K562 (cell line): Measurements from ENCODE around the gene YTHDF1. TPM values are rescaled to one million over a fixed set of nuclear protein-coding genes. Genes with fewer than 3 reads are reported as not detected.
A peak's percentile ranks its signal among the peaks of the same experiment; 100 is the strongest.

Source experiments
- ATAC-seq: fragments of 200-7000 bp; cut with Tn5 transposase; 3 replicates; pipeline ENCODE4 v1.9.1; 2020; ENCODE audit warnings: moderate library complexity
- BruUV-seq: library from RNA; stranded (reverse); fragments of 400-500 nt; replicated peaks from 2 replicates; lab custom pipeline; 2021; lab: Mats Ljungman, UMichigan
- CTCF ChIA-PET: fragments of 300-600 bp; formaldehyde crosslinking; extraction: SDS; loops from one replicate; lab custom pipeline; 2021; ENCODE audit warnings: low intra/inter-chr PET ratio; lab: Yijun Ruan, JAX
- POLR2A ChIA-PET: fragments of 300-600, 350-650 bp; sonication (Branson Sonifier 250); formaldehyde crosslinking; extraction: SDS; loops from one replicate; lab custom pipeline; 2021; ENCODE audit warnings: antibody characterized with exemption, inconsistent platforms; lab: Yijun Ruan, JAX
- DNase-seq, 4 experiments: peaks; one replicate each; pipeline versions ENCODE4 v3.0.0 to v3.0.0-alpha.2; 2011 to 2018; ENCODE audit warnings: low spot score in 3 of 4, mixed read lengths in 3 of 4; ENCODE audit errors: extremely low read depth in 1 of 4
- FAIRE-seq: peaks from 2 replicates; lab custom pipeline; 2011; peaks lifted over from hg19 to GRCh38; lab: Jason Lieb, UNC
- H2AFZ ChIP-seq: 2 replicates; pipeline ENCODE4 v1.6.0; 2011; ENCODE audit warnings: low read depth, low read length, control low read depth, inconsistent platforms
- H3K27ac ChIP-seq: fragments of 200-600 bp; 3 replicates; pipeline ENCODE4 v1.8.0; 2011; ENCODE audit warnings: low read depth, mild to moderate bottlenecking, control low read depth, inconsistent platforms, low read length, moderate library complexity, mixed read lengths; ENCODE audit errors: extremely low read depth
- H3K27me3 ChIP-seq, 2 experiments: fragments of 300-600 bp in 1 of 2; 2 replicates in 1 of 2; 3 replicates in 1 of 2; pipeline versions ENCODE4 v1.6.0 to v1.8.0; 2011; ENCODE audit warnings: inconsistent platforms in 2 of 2, low read length in 2 of 2, mild to moderate bottlenecking in 1 of 2, mixed read lengths in 1 of 2, moderate library complexity in 1 of 2; ENCODE audit not compliant: control insufficient read depth in 2 of 2, insufficient read depth in 2 of 2
- H3K36me3 ChIP-seq: fragments of 300-600 bp; 3 replicates; pipeline ENCODE4 v1.8.0; 2011; ENCODE audit warnings: mild to moderate bottlenecking, low read length, inconsistent platforms; ENCODE audit not compliant: control insufficient read depth, insufficient read depth
- H3K4me1 ChIP-seq, 2 experiments: fragments of 200-600 bp in 1 of 2; replicated peaks in 1 of 2; 2 replicates in 1 of 2; 3 replicates in 1 of 2; pipeline versions ENCODE4 v1.5.1 to v1.8.0; 2011; ENCODE audit warnings: inconsistent platforms in 2 of 2, low read length in 2 of 2, mild to moderate bottlenecking in 1 of 2, mixed read lengths in 1 of 2, moderate library complexity in 1 of 2; ENCODE audit not compliant: control insufficient read depth in 2 of 2, insufficient read depth in 2 of 2
- H3K4me2 ChIP-seq: 2 replicates; pipeline ENCODE4 v1.6.1; 2011; ENCODE audit warnings: low read length, control low read depth, inconsistent platforms, mixed read lengths; ENCODE audit not compliant: insufficient read depth
- H3K4me3 ChIP-seq: fragments of 200-600 bp; sonication (generic), shearing (Covaris generic); 2 replicates; pipeline ENCODE4 v1.5.1; 2016; ENCODE audit warnings: control low read depth, inconsistent platforms
- H3K79me2 ChIP-seq: fragments of 200-600 bp; 3 replicates; pipeline ENCODE4 v1.8.0; 2011; ENCODE audit warnings: low read length, inconsistent platforms; ENCODE audit not compliant: control insufficient read depth, insufficient read depth
- H3K9ac ChIP-seq, 2 experiments: 2 replicates each; pipeline versions ENCODE4 v1.6.0 to v1.6.1; 2011; ENCODE audit warnings: low read depth in 2 of 2, low read length in 2 of 2, control low read depth in 1 of 2, inconsistent platforms in 1 of 2, mild to moderate bottlenecking in 1 of 2, mixed read lengths in 1 of 2; ENCODE audit not compliant: insufficient read depth in 1 of 2
- H3K9me1 ChIP-seq: one replicate; pipeline ENCODE4 v1.6.0; 2011; ENCODE audit warnings: inconsistent platforms, mild to moderate bottlenecking, low read length, moderate library complexity; ENCODE audit not compliant: control insufficient read depth, insufficient read depth
- H3K9me3 ChIP-seq: replicated peaks from 2 replicates; pipeline ENCODE4 v1.5.1; 2011; ENCODE audit warnings: low read depth, low read length, inconsistent platforms; ENCODE audit not compliant: control insufficient read depth, insufficient read depth
- H4K20me1 ChIP-seq: replicated peaks from 2 replicates; pipeline ENCODE4 v1.6.1; 2011; ENCODE audit warnings: low read length, inconsistent platforms, mixed read lengths; ENCODE audit not compliant: control insufficient read depth, insufficient read depth
- ATF4 ChIP-seq: fragments of 450-650 bp; formaldehyde crosslinking; IDR thresholded peaks from 2 replicates; pipeline ENCODE4 v1.4.0; 2022; ENCODE audit warnings: mild to moderate bottlenecking, moderate library complexity
- DMBX1 ChIP-seq: fragments of 250-450 bp; sonication (Bioruptor Pico); IDR thresholded peaks from 2 replicates; pipeline ENCODE4 v1.8.0; 2022; ENCODE audit warnings: inconsistent platforms, mild to moderate bottlenecking, moderate library complexity, borderline replicate concordance
- ESRRB ChIP-seq: fragments of 250-450 bp; sonication (Bioruptor Pico); IDR thresholded peaks from 2 replicates; pipeline ENCODE4 v1.5.0; 2020; ENCODE audit warnings: mild to moderate bottlenecking, moderate library complexity, borderline replicate concordance
- HINFP ChIP-seq: fragments of 450-650 bp; conservative IDR thresholded peaks from 2 replicates; pipeline ENCODE4 v1.6.1; 2016; ENCODE audit warnings: missing genetic modification characterization, low read depth, mild to moderate bottlenecking, control low read depth, missing compliant biosample characterization
- RBM17 ChIP-seq: fragments of 200-400 bp; formaldehyde crosslinking; IDR thresholded peaks from 2 replicates; pipeline ENCODE4 v1.6.1; 2017; ENCODE audit warnings: low read depth, mild to moderate bottlenecking, low read length, borderline replicate concordance
- RREB1 ChIP-seq: fragments of 250-450 bp; sonication (Bioruptor Pico); IDR thresholded peaks from 2 replicates; pipeline ENCODE4 v1.4.0; 2020
- TCFL5 ChIP-seq: fragments of 250-450 bp; sonication (Bioruptor Pico); conservative IDR thresholded peaks from 2 replicates; pipeline ENCODE4 v1.6.1; 2021; ENCODE audit warnings: mild to moderate bottlenecking, moderate library complexity, matching md5 sums
- TEAD1 ChIP-seq, 2 experiments: fragments of 450-650 bp in 1 of 2; sonication (generic) in 1 of 2; formaldehyde crosslinking; IDR thresholded peaks; 2 replicates each; pipeline versions ENCODE4 v1.4.0 to v1.8.0; 2020 to 2022; ENCODE audit warnings: mild to moderate bottlenecking in 2 of 2, missing genetic modification reagents in 1 of 2
- YBX1 ChIP-seq: fragments of 450-650 bp; IDR thresholded peaks from 2 replicates; pipeline ENCODE4 v1.7.1; 2016; ENCODE audit warnings: mild to moderate bottlenecking
- ZKSCAN3 ChIP-seq: fragments of 250-450 bp; sonication (Bioruptor Pico); IDR thresholded peaks from 2 replicates; pipeline ENCODE4 v1.4.0; 2020
- ZNF589 ChIP-seq: fragments of 200-800 bp; sonication (Bioruptor generic); IDR thresholded peaks from 2 replicates; pipeline ENCODE4 v1.6.1; 2016; ENCODE audit warnings: low read depth, missing genetic modification characterization, missing compliant biosample characterization
- WGBS: fragments of 100-300 bp; shearing (Covaris generic); methylation state at CpG from one replicate; pipeline ENCODE4 v1.1.6; 2016; ENCODE audit warnings: low coverage, mixed read lengths; ENCODE audit not compliant: insufficient coverage; ENCODE audit errors: missing lambda C conversion rate; 5-methylcytosine and 5-hydroxymethylcytosine counted together
- in situ Hi-C: fragments of 300-500 bp; cut with MboI; formaldehyde crosslinking; loops from 4 replicates; pipeline ENCODE4 v1.15.0; 2018; ENCODE audit warnings: inconsistent platforms, mixed read lengths
- intact Hi-C: fragments of 100-400 bp; cut with micrococcal nuclease; formaldehyde crosslinking; loops from 2 replicates; pipeline ENCODE4 v1.14.2; 2022
- polyA plus RNA-seq, 8 experiments: library from polyadenylated mRNA; depleted of rRNA in 4 of 8; stranded (reverse) in 5 of 8; unstranded in 3 of 8; fragments of >200 nt; fragmentation: Nextera tagmentation in 2 of 8; fragmentation: Illumina TruSeq in 1 of 8; extraction: Ambion mirVana in 2 of 8; extraction: Trizol in 1 of 8; gene quantifications; 2 replicates each; pipeline versions ENCODE4 v1.2.1 to v1.2.3, GENCODE V29; 2011 to 2014; ENCODE audit warnings: inconsistent platforms in 1 of 8, missing spikeins in 1 of 8
- total RNA-seq, 7 experiments: library from RNA; depleted of rRNA in 6 of 7; stranded (reverse); fragments of >200 nt in 6 of 7; fragmentation: Illumina TruSeq in 2 of 7; extraction: Trizol in 2 of 7; gene quantifications; 2 replicates each; pipeline versions ENCODE4 v1.2.1 to v1.2.3, GENCODE V29; 2011 to 2021; ENCODE audit warnings: low replicate concordance in 1 of 7

YTHDF1 gene
- total and polyA plus RNA-seq, 9 of the 15 experiments (the other 6 are each of a cell fraction or from before 2014, with no cell fraction given) = 10.1 to 42.4 (median 27.8) TPM

- 32% methylated on average over 10 of the region's 10 CpGs for WGBS
- in situ Hi-C loops (no loop called here), intact Hi-C loops (no loop called here)
- ATAC-seq = no peak; the same call in 2 of the 3 replicates
- Histone ChIP-seq H3K4me3 (no peak overlapping the region), H3K79me2 (no peaks in the 10 kb centered on the region), H3K4me2 (no peak overlapping the region), H3K27me3 (peaks cover 23 to 59% of the 10 kb centered on the region in 2 experiments), H3K9ac (peak overlapping the region in 1 of 2 experiments; percentile 52; a peak in 2 of 4 replicates), H4K20me1 (0 out of 2 replicates have a peak, but pooled peaks cover 7% of the 10 kb centered on the region), H2AFZ (peak overlapping the region; percentile 33; the same call in 1 of the 2 replicates), H3K27ac (no peak overlapping the region), H3K9me3 (no peaks in the 10 kb centered on the region), H3K4me1 (peaks cover 11 to 22% of the 10 kb centered on the region in 2 experiments), H3K9me1 (no peaks in the 10 kb centered on the region), H3K36me3 (no peaks in the 10 kb centered on the region)
- POLR2A ChIA-PET = interaction anchor here (0.6 to 1.1 kb wide), 3 partner anchors 8 to 671 kb away, joined by 3 to 4 read pairs (median 4); partner anchors contain the start of gene ARFGAP1
- FAIRE-seq = no peak
- DNase-seq = peak in 2 of 4 experiments; percentile 33 to 43
- BruUV-seq = no TSS peak
- CTCF ChIA-PET = no interaction called here
- no peak for TF ChIP-seq YBX1
- TF ChIP-seq ZKSCAN3 (CRISPR knock-in tag) = 0 out of 2 replicates have a peak, but pooled peaks have one; percentile 54
- TF ChIP-seq RBM17 = no peak
- peak; percentile 91 for TF ChIP-seq TCFL5 (CRISPR knock-in tag)
- TF ChIP-seq HINFP (tag) = peak; percentile 76
- peak; percentile 82; the same call in 1 of the 2 replicates for TF ChIP-seq ZNF589 (CRISPR knock-in tag)
- TF ChIP-seq DMBX1 (CRISPR knock-in tag) = peak; percentile 93
- no peak for TF ChIP-seq ESRRB (CRISPR knock-in tag)
- TF ChIP-seq RREB1 (CRISPR knock-in tag) = 0 out of 2 replicates have a peak, but pooled peaks have one; percentile 47
- peak in 1 of 2 experiments; percentile 95; a peak in 2 of 4 replicates for TF ChIP-seq TEAD1 (CRISPR knock-in tag; IDR thresholded peaks at IDR 0.05)
- TF ChIP-seq ATF4 = no peak
Measured at GRCh38 chr20:63264000-63264399, 48.1 kb upstream of the YTHDF1 start.
